Muscle of leg (tissue), 11 donors: ENCODE results near the gene RAB42. TPM values are rescaled to one million over a fixed set of nuclear protein-coding genes. Genes with fewer than 3 reads are reported as not detected.
A peak's percentile ranks its signal among the peaks of the same experiment; 100 is the strongest.
"Not testable (repeated sequence)": the region's sequence is repeated elsewhere in the genome, so short reads cannot be mapped to it uniquely, and the experiment has no call there.

Source experiments
- DNase-seq: peaks from one replicate; pipeline ENCODE4 v3.0.0; 2013
- H3K27ac ChIP-seq: one replicate; pipeline ENCODE4 v1.5.1; 2013; ENCODE audit warnings: mild to moderate bottlenecking, low read length, control low read depth
- H3K27me3 ChIP-seq: one replicate; pipeline ENCODE4 v1.6.1; 2013; ENCODE audit warnings: low read length; ENCODE audit not compliant: control insufficient read depth, insufficient read depth
- H3K36me3 ChIP-seq: one replicate; pipeline ENCODE4 v1.6.1; 2013; ENCODE audit warnings: low read length; ENCODE audit not compliant: control insufficient read depth, insufficient read depth
- H3K4me1 ChIP-seq: one replicate; pipeline ENCODE4 v1.6.1; 2013; ENCODE audit warnings: low read length; ENCODE audit not compliant: control insufficient read depth, insufficient read depth
- H3K4me3 ChIP-seq: one replicate; pipeline ENCODE4 v1.5.1; 2013; ENCODE audit warnings: low read length, control low read depth
- H3K9me3 ChIP-seq: replicated peaks from 2 replicates; pipeline ENCODE4 v1.6.1; 2013; ENCODE audit warnings: low read depth, low read length; ENCODE audit not compliant: control insufficient read depth
- WGBS: methylation state at CpG from one replicate; pipeline ENCODE4 v1.1.5; 2013; ENCODE audit warnings: missing lambda C conversion rate; ENCODE audit not compliant: insufficient coverage; 5-methylcytosine and 5-hydroxymethylcytosine counted together
- polyA plus RNA-seq, 8 donors: library from polyadenylated mRNA; unstranded; fragments of 120-200 nt; gene quantifications; one replicate each; pipeline versions ENCODE4 v1.2.1 to v1.2.3, GENCODE V29; 2013; ENCODE audit warnings: inconsistent platforms in 1 of 8, low replicate concordance in 1 of 8; ENCODE audit not compliant: insufficient read length in 8 of 8, insufficient read depth in 1 of 8
- total RNA-seq: library from RNA; stranded (reverse); fragments of 120-200 nt; gene quantifications from one replicate; pipeline ENCODE4 v1.2.4, GENCODE V29; 2013

Gene RAB42
- total and polyA plus RNA-seq, 9 donors = 7.0 to 10.9 (median 9.1) TPM

DNA sequence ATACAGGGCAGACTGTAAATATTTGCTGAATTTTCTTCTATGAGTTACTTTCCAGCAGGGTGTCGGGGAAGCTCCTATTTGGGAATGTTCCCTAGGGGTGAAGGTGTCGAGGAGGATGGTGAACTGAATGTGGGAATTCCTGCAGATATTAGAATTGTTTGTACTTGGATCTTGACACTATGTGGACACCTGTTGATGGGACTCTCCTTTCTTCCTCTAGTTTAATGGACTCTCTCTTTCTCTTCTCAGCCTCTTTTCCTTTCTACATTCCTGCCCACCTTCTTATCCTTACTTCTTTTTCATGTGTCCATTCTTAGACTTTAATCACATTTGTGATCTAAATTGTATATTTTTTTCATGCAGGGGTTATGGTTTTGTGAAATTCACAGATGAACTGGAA is 25.1 kb upstream of the RAB42 start:
- 80% methylated on average over 1 of the region's 2 CpGs for WGBS
- H3K4me3 ChIP-seq = no peak overlapping the region
- no peaks in the 10 kb centered on the region for H3K4me1 ChIP-seq
- no peak for DNase-seq
- H3K36me3 ChIP-seq = peaks cover 69% of the 10 kb centered on the region
- H3K27me3 ChIP-seq = no peaks in the 10 kb centered on the region
- no peaks in the 10 kb centered on the region for H3K9me3 ChIP-seq
- no peak overlapping the region for H3K27ac ChIP-seq

DNA sequence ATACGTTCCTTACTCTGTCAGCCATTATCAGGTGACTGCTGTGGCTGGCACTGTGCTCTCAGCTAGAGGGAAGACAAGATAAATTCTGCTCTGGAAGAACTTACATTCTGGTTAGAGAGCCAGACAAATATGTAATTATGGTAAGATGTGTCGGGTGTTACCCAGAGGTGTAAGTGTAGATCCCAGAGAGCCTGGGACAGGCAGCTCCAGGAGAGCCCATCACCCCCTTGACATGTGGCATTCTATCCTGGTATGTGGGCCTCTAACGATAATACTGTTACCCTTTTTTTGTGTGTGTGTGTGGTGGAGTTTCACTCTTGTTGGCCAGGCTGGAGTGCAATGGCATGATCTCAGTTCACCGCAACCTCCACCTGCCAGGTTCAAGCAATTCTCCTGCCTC is 20.2 kb upstream of the RAB42 start:
- H3K36me3 ChIP-seq = peaks cover 50% of the 10 kb centered on the region

DNA sequence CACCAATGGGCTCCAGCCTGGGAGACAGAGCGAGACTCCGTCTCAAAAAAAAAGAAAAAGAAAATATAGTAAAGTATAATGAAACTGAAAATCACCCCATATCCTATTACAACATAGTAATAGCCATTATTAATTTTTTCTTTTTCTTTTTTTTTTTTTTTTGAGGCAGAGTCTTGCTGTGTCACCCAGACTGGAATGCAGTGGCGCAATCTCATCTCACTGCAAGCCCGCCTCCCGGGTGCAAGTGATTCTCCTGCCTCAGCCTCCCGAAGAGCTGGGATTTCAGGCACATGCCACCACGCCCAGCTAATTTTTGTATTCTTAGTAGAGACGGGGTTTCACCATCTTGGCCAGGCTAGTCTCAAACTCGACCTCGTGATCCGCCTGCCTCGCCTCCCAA is 19.2 kb upstream of the RAB42 start:
- H3K9me3 ChIP-seq, DNase-seq, H3K27ac ChIP-seq, H3K4me1 ChIP-seq, H3K27me3 ChIP-seq, H3K4me3 ChIP-seq: not testable (repeated sequence)
- H3K36me3 ChIP-seq = peaks cover 51% of the 10 kb centered on the region
- WGBS = 94% methylated on average over 3 of the region's 12 CpGs

More for the DNA sequence above, 20.2 kb upstream of the RAB42 start:
- Histone ChIP-seq H3K27ac (no peak overlapping the region), H3K27me3 (no peaks in the 10 kb centered on the region), H3K4me3 (no peak overlapping the region), H3K9me3 (no peaks in the 10 kb centered on the region), H3K4me1 (no peaks in the 10 kb centered on the region)
- 100% methylated on average over 2 of the region's 4 CpGs for WGBS
- no peak for DNase-seq

DNA sequence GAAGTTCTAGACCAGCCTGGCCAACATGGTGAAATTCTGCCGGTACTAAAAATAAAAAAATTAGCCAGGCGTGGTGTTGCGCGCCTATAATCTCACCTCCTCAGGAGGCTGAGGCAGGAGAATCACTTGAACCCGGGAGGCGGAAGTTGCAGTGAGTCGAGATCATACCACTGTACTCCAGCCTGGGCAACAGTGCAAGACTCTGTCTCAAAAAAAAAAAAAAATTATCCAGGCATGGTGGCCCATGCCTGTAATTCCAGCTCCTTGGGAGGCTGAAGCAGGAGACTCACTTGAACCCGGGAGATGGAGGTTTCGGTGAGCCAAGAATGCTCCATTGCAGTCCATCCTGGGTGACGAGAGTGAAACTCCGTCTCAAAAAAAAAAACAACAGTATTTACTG is 18.5 kb upstream of the RAB42 start:
- no peaks in the 10 kb centered on the region for H3K4me1 ChIP-seq
- no peak for DNase-seq
- no peaks in the 10 kb centered on the region for H3K27me3 ChIP-seq
- 94% methylated on average over 2 of the region's 11 CpGs for WGBS
- no peaks in the 10 kb centered on the region for H3K9me3 ChIP-seq
- H3K36me3 ChIP-seq = peaks cover 51% of the 10 kb centered on the region
- H3K4me3 ChIP-seq = no peak overlapping the region
- H3K27ac ChIP-seq = no peak overlapping the region

DNA sequence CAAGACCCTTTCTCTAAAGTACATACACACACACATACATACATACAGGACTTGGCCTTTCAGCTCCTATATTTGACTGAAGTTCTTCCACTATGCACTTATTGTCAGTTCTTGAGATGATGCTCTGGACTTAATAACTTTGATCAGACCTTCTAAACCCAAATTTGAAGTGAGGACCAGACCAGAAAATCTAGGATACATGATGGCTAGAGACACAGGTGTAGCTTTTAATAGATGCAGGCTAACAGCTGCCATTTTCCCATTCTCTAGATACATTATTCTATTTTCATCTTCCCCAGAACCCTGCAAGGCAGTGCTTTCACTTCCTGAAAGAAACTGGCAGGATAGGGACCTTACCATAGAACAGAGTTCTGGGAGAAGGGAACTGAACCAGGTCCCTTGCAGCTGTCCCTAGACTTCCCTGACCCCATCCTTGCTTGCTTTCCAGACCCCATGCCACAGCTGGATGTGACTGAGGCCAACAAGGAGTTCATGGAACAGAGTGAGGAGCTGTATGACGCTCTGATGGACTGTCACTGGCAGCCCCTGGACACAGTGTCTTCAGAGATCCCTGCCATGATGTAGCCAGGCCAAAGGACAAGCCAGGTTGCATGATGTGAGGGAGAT is 14.9 kb upstream of the RAB42 start:
- 64% methylated on average over 1 of the region's 1 CpG for WGBS
- Histone ChIP-seq H3K27me3 (no peaks in the 10 kb centered on the region), H3K4me3 (no peak overlapping the region), H3K4me1 (peaks cover 16% of the 10 kb centered on the region), H3K36me3 (peaks cover 49% of the 10 kb centered on the region), H3K27ac (no peak overlapping the region), H3K9me3 (no peaks in the 10 kb centered on the region)
- DNase-seq = peak; percentile 35

DNA sequence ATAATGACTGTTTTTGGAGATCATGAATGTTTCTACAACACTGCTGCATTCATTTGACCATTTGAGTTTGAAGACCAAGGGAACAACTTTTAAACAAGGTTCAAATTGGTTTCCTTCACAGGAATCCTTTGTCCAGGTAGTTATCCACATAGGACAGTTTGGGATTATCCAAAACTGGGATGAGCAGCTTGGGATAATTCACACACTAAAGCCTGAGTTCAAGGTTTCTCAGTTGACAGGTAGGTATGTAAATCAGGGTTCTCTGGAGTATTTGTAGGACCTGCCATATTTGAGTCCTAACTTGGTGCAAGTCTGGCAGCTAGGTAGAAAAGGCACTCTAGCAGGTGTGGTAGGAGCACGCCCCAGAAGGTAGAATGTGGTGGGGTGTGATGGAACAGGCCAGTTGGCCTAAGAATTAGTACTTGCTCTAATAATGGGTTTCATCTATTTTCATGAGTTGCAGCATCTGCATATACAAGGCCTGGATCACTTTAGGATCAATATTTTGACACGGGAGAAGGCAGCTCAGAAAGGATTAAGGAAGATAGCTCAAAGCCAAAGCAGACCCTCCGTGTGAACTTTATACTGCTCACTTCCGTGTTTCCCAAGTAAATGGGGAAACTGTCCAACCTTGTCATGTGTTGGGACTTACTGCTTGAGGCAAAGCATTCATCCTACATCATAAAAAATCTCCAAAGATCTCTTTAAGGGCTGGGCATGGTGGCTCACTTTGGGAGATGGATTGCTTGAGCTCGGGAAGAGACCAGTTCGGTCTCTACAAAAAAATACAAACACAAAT is 14.1 kb upstream of the RAB42 start:
- no peak for DNase-seq
- H3K27ac ChIP-seq = no peak overlapping the region
- H3K36me3 ChIP-seq = peaks cover 49% of the 10 kb centered on the region
- H3K4me1 ChIP-seq = peaks cover 24% of the 10 kb centered on the region
- WGBS = 80% methylated on average over 1 of the region's 6 CpGs
- no peak overlapping the region for H3K4me3 ChIP-seq
- no peaks in the 10 kb centered on the region for H3K27me3 ChIP-seq
- no peaks in the 10 kb centered on the region for H3K9me3 ChIP-seq

DNA sequence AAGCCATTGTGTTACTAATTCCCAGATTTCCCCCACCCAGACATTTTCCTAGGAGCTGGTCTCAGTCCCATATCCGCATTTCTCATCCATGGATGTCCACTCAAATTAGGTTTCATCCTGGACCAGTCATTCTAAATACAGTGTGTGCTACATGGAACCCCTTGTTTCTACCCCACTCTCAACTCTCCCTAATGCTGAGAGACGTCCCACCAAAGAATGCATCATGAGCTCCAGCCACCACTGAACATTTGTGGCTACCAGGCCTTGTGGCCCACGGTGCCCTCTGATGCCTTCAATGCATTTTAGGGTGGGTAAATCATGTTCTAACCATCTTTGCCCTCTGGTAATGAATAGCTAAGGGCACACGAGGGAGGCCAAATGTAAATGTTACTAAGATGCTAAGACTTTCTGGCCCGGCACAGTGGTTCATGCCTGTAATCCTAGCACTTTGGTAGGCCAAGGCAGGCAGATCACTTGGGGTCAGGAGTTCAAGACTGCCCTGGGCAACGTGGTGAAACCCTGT is 13.3 kb upstream of the RAB42 start:
- WGBS = 89% methylated on average over 3 of the region's 6 CpGs
- Histone ChIP-seq H3K9me3 (no peaks in the 10 kb centered on the region), H3K27me3 (no peaks in the 10 kb centered on the region), H3K4me3 (no peak overlapping the region), H3K4me1 (peaks cover 24% of the 10 kb centered on the region), H3K36me3 (peaks cover 48% of the 10 kb centered on the region), H3K27ac (no peak overlapping the region)
- no peak for DNase-seq

DNA sequence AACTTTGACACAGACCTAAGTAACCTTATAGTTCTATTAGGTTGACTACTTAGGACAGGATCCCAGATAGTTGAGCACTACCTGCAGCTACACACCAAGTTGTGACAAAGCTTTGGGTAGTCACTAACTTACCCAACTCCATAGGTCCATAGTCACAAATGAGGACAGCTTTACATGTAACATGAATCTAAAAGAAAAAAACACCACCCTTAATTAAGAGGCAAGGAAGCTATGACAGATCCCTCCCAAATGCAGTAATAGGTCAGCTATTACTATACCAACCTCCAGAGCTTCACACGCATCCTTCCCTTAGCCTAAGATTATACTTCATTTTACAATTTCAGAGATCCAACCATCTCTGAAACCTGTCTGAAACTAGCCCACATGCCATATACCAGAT is 12.7 kb upstream of the RAB42 start:
- H3K4me3 ChIP-seq = no peak overlapping the region
- H3K27me3 ChIP-seq = no peaks in the 10 kb centered on the region
- DNase-seq = no peak
- 80% methylated on average over 1 of the region's 1 CpG for WGBS
- peaks cover 24% of the 10 kb centered on the region for H3K4me1 ChIP-seq
- no peaks in the 10 kb centered on the region for H3K9me3 ChIP-seq
- H3K36me3 ChIP-seq = peaks cover 43% of the 10 kb centered on the region
- no peak overlapping the region for H3K27ac ChIP-seq

DNA sequence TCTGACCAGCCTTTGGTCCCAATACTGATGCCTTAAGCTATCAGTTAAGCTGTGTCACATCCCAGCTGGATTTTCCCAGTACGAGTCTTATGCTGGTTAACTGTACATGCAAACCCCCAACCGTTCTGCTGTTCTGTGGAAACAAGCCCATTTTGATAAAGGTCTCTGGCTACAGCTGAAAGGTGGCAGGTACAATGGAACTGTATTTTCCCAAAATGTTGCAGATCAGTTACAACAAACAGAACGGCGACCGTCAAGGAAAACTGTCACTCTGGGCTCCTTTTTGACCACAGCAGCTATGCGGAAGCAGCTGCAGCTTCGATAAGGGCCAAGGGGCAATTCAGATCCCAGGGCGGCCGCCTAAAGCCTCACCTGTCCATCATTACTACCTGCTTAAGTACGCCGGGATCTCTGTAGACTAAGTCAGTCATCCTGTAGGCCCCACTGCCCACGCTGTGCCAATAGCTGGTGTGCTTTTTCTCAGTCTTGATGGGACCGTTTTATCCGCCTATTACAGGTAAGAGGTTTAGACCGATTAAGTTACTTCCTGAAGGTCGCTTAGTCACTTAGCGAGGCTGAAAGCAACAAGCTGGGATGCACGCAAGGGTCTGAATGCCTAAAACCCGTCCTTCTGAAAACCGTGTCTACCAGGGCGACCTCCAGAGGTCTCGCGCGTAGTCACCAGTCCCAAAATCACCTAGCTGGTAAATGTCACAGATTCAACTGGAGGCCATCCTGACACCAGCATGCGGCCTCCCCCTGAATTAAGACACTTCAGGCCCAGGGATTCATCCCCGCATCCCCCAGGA is 11.1 kb upstream of the RAB42 start:
- no peaks in the 10 kb centered on the region for H3K27me3 ChIP-seq
- 1% methylated on average over 26 of the region's 26 CpGs for WGBS
- H3K4me1 ChIP-seq = peaks cover 24% of the 10 kb centered on the region
- H3K4me3 ChIP-seq = peak overlapping the region; percentile 91
- peak overlapping the region; percentile 74 for H3K27ac ChIP-seq
- no peak for DNase-seq
- H3K36me3 ChIP-seq = peaks cover 37% of the 10 kb centered on the region
- H3K9me3 ChIP-seq = no peaks in the 10 kb centered on the region
